Hepatocyte (in vitro differentiated cells): ENCODE results near the gene GJD2.

Experiments
- EZH2 ChIP-seq: fragments of 200-600 bp; sonication (generic); IDR thresholded peaks from 2 replicates; pipeline ENCODE4 v1.6.1; 2016; ENCODE audit warnings: antibody characterized with exemption, mild to moderate bottlenecking, borderline replicate concordance
- TF ChIP-seq, protein P1 (sequence below): fragments of 200-600 bp; sonication (generic); IDR thresholded peaks from 2 replicates; pipeline ENCODE4 v1.5.1; 2016; ENCODE audit warnings: antibody characterized with exemption, mild to moderate bottlenecking; ENCODE audit not compliant: poor library complexity

DNA sequence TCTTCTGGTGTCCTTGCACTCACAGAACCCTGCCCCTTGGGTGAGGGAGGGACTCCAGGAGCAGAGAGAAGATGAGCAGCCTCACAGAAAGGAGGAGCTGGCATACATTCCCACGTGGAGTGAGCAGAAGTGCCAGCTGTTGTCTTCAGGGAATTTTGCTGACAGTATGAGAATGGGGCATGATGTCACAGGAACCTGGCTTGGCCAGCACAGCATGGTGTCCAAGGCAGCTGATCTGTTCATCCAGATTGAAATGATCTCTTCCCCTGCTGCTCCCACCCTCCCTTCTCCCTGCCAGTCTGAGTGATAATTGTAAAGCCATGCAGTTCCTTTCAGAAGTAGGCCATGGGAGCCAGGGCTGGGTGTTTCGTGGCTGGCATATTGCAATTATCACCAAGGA lies 53.3 kb downstream of the GJD2 start:
- TF ChIP-seq, protein P1, sequence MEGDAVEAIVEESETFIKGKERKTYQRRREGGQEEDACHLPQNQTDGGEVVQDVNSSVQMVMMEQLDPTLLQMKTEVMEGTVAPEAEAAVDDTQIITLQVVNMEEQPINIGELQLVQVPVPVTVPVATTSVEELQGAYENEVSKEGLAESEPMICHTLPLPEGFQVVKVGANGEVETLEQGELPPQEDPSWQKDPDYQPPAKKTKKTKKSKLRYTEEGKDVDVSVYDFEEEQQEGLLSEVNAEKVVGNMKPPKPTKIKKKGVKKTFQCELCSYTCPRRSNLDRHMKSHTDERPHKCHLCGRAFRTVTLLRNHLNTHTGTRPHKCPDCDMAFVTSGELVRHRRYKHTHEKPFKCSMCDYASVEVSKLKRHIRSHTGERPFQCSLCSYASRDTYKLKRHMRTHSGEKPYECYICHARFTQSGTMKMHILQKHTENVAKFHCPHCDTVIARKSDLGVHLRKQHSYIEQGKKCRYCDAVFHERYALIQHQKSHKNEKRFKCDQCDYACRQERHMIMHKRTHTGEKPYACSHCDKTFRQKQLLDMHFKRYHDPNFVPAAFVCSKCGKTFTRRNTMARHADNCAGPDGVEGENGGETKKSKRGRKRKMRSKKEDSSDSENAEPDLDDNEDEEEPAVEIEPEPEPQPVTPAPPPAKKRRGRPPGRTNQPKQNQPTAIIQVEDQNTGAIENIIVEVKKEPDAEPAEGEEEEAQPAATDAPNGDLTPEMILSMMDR: no peak
- TF ChIP-seq EZH2: no peak
